Caco-2 (cell line): ENCODE measurements around the gene VPS54. TPM values are rescaled to one million over a fixed set of nuclear protein-coding genes. Genes with fewer than 3 reads are reported as not detected.

ENCODE experiments used
- BruUV-seq: library from RNA; stranded (reverse); fragments of 400-500 nt; replicated peaks from 2 replicates; lab custom pipeline; 2021; lab: Mats Ljungman, UMichigan
- CTCF ChIA-PET: fragments of 300-600 bp; sonication (Branson Sonifier 250); formaldehyde crosslinking; loops from one replicate; lab custom pipeline; 2022; ENCODE audit warnings: antibody characterized with exemption; lab: Charles Lee
- POLR2A ChIA-PET: fragments of 300-600 bp; sonication (Branson Sonifier 250); formaldehyde crosslinking; loops from one replicate; lab custom pipeline; 2022; ENCODE audit warnings: antibody characterized with exemption; lab: Charles Lee
- DNase-seq, 2 experiments: peaks; one replicate each; pipeline versions ENCODE4 v3.0.0 to v3.0.0-alpha.2; 2020 to 2022
- H3K27me3 ChIP-seq: replicated peaks from 2 replicates; pipeline ENCODE4 v1.6.0; 2011; ENCODE audit warnings: low read length; ENCODE audit not compliant: control insufficient read depth, insufficient read depth
- H3K36me3 ChIP-seq: 2 replicates; pipeline ENCODE4 v1.5.1; 2011; ENCODE audit warnings: low read length; ENCODE audit not compliant: control insufficient read depth, insufficient read depth
- H3K4me1 ChIP-seq: fragments of 250-450 bp; sonication (Bioruptor Pico); 2 replicates; pipeline ENCODE4 v1.5.1; 2020; ENCODE audit warnings: mild to moderate bottlenecking
- H3K4me3 ChIP-seq: 2 replicates; pipeline ENCODE4 v1.5.1; 2011; ENCODE audit warnings: low read depth, mild to moderate bottlenecking, control low read depth, low read length
- H3K9me3 ChIP-seq: fragments of 250-450 bp; sonication (Bioruptor Pico); 2 replicates; pipeline ENCODE4 v1.5.1; 2020; ENCODE audit warnings: mild to moderate bottlenecking, moderate library complexity
- H3K27ac Mint-ChIP-seq: one replicate; pipeline ENCODE4 v1.8.0; 2022; ENCODE audit warnings: mixed read lengths; ENCODE audit not compliant: unreplicated experiment
- H3K27me3 Mint-ChIP-seq: one replicate; pipeline ENCODE4 v1.8.0; 2022; ENCODE audit warnings: mixed read lengths; ENCODE audit not compliant: insufficient read depth, unreplicated experiment
- H3K36me3 Mint-ChIP-seq: one replicate; pipeline ENCODE4 v1.8.0; 2022; ENCODE audit warnings: mild to moderate bottlenecking, mixed read lengths; ENCODE audit not compliant: insufficient read depth, unreplicated experiment
- H3K4me1 Mint-ChIP-seq: one replicate; pipeline ENCODE4 v1.8.0; 2022; ENCODE audit warnings: low read depth, mixed read lengths; ENCODE audit not compliant: unreplicated experiment
- H3K4me3 Mint-ChIP-seq: one replicate; pipeline ENCODE4 v1.8.0; 2022; ENCODE audit warnings: mild to moderate bottlenecking, moderate library complexity, mixed read lengths; ENCODE audit not compliant: unreplicated experiment
- H3K9me3 Mint-ChIP-seq: one replicate; pipeline ENCODE4 v1.8.0; 2022; ENCODE audit warnings: mixed read lengths; ENCODE audit not compliant: unreplicated experiment
- CTCF ChIP-seq, 2 experiments: fragments of 200-600 bp in 1 of 2; IDR thresholded peaks; 1 replicate in 1 of 2; 2 replicates in 1 of 2; pipeline versions ENCODE4 v1.5.1 to v1.8.0; 2011 to 2022; ENCODE audit warnings: antibody characterized with exemption in 1 of 2, control low read depth in 1 of 2, inconsistent platforms in 1 of 2, low read depth in 1 of 2, low read length in 1 of 2, mild to moderate bottlenecking in 1 of 2, moderate library complexity in 1 of 2; ENCODE audit not compliant: insufficient read depth in 1 of 2, severe bottlenecking in 1 of 2, unreplicated experiment in 1 of 2
- intact Hi-C: fragments of 100-400 bp; cut with micrococcal nuclease; formaldehyde crosslinking; loops from one replicate; pipeline ENCODE4 v1.10.0; 2022; ENCODE audit not compliant: unreplicated experiment
- total RNA-seq: library from RNA; stranded (reverse); gene quantifications from 2 replicates; pipeline ENCODE4 v1.2.3, GENCODE V29; 2022

The VPS54 gene
- total RNA-seq, 1 experiment from 2014 or later, result 28.5 TPM

- no peak for DNase-seq
- Mint-ChIP-seq H3K4me3 (no peak overlapping the region), H3K27me3 (no peaks in the 10 kb centered on the region), H3K4me1 (no peaks in the 10 kb centered on the region), H3K27ac (no peak overlapping the region), H3K36me3 (peaks cover 90% of the 10 kb centered on the region), H3K9me3 (peaks cover 34% of the 10 kb centered on the region)
- no peak overlapping the region for H3K4me3 ChIP-seq
- ChIA-PET POLR2A (no interaction called here), CTCF (interaction anchor here (1.0 kb wide), 1 partner anchor 38 kb away, joined by 3 read pairs; no protein-coding TSS in a partner anchor)
- no peaks in the 10 kb centered on the region; the same call in 1 of the 2 replicates for H3K36me3 ChIP-seq
- no TSS peak for BruUV-seq
- intact Hi-C loops, result no loop called here
- H3K9me3 ChIP-seq, result peaks cover 14% of the 10 kb centered on the region
- no peaks in the 10 kb centered on the region for H3K27me3 ChIP-seq
- H3K4me1 ChIP-seq, result no peaks in the 10 kb centered on the region
- no peak for TF ChIP-seq CTCF (IDR thresholded peaks at IDR 0.05; ENCODE audit: insufficient read depth in 1 of 2, low read depth in 1 of 2, low read length in 1 of 2, severe bottlenecking in 1 of 2, unreplicated experiment in 1 of 2)
Observed at GRCh38 chr2:63899639-63900038, 119.6 kb downstream of the VPS54 start.

- Mint-ChIP-seq H3K27me3 (no peaks in the 10 kb centered on the region), H3K36me3 (peaks cover 91% of the 10 kb centered on the region), H3K9me3 (peaks cover 29% of the 10 kb centered on the region), H3K27ac (no peak overlapping the region), H3K4me3 (no peak overlapping the region), H3K4me1 (no peaks in the 10 kb centered on the region)
- no TSS peak for BruUV-seq
- ChIA-PET CTCF (interaction anchor here (0.6 to 1.0 kb wide), 2 partner anchors 38 to 286 kb away, joined by 3 read pairs; no protein-coding TSS in a partner anchor), POLR2A (no interaction called here)
- Histone ChIP-seq H3K4me1 (no peaks in the 10 kb centered on the region), H3K36me3 (peaks cover 2% of the 10 kb centered on the region; the same call in 1 of the 2 replicates), H3K9me3 (peaks cover 12% of the 10 kb centered on the region), H3K27me3 (no peaks in the 10 kb centered on the region), H3K4me3 (no peak overlapping the region)
- intact Hi-C loops, result no loop called here
- no peak for DNase-seq
- no peak for TF ChIP-seq CTCF (IDR thresholded peaks at IDR 0.05; ENCODE audit: insufficient read depth in 1 of 2, low read depth in 1 of 2, low read length in 1 of 2, severe bottlenecking in 1 of 2, unreplicated experiment in 1 of 2)
Observed at GRCh38 chr2:63898839-63899238, 120.4 kb downstream of the VPS54 start.

GRCh38 chr2:63894167-63894566, 125.1 kb downstream of the VPS54 start:
- peaks cover 4% of the 10 kb centered on the region for H3K36me3 ChIP-seq
- Mint-ChIP-seq H3K36me3 (peaks cover 90% of the 10 kb centered on the region), H3K4me3 (no peak overlapping the region), H3K27me3 (no peaks in the 10 kb centered on the region), H3K27ac (no peak overlapping the region), H3K9me3 (no peaks in the 10 kb centered on the region), H3K4me1 (no peaks in the 10 kb centered on the region)
- BruUV-seq, result no TSS peak
- no peak for DNase-seq
- intact Hi-C loops, result no loop called here
- no peak overlapping the region for H3K4me3 ChIP-seq
- ChIA-PET CTCF (no interaction called here), POLR2A (no interaction called here)
- H3K9me3 ChIP-seq, result no peaks in the 10 kb centered on the region
- TF ChIP-seq CTCF (IDR thresholded peaks at IDR 0.05; ENCODE audit: insufficient read depth in 1 of 2, low read depth in 1 of 2, low read length in 1 of 2, severe bottlenecking in 1 of 2, unreplicated experiment in 1 of 2), result no peak
- no peaks in the 10 kb centered on the region for H3K4me1 ChIP-seq
- no peaks in the 10 kb centered on the region for H3K27me3 ChIP-seq
